ENCODE measurements around the gene NBL1.
"Not testable (repeated sequence)": the region's sequence is repeated elsewhere in the genome, so short reads cannot be mapped to it uniquely, and the experiment has no call there.

Gene NBL1

GRCh38 chr1:19630720-19631395, 13.3 kb upstream of the NBL1 start:
- Histone ChIP-seq H3K4me3 (ENCODE audit: insufficient read depth, low read length, poor library complexity, severe bottlenecking) (no peak overlapping the region), H3K79me2 (ENCODE audit: insufficient read depth, low read length) (no peaks in the 10 kb centered on the region), H3K9me3 (ENCODE audit: insufficient read depth, low read length) (no peaks in the 10 kb centered on the region), H3K4me2 (ENCODE audit: low read depth, low read length, poor library complexity, severe bottlenecking) (no peak overlapping the region), H3K27ac (ENCODE audit: low read depth, low read length) (no peak overlapping the region), H3K9me2 (replicated peaks; ENCODE audit: insufficient read depth, low read length) (no peaks in the 10 kb centered on the region), H3K9ac (ENCODE audit: low read length) (no peak overlapping the region), H3K36me3 (ENCODE audit: low read length) (no peaks in the 10 kb centered on the region), H4K20me1 (ENCODE audit: low read depth, low read length) (no peaks in the 10 kb centered on the region), H2AFZ (ENCODE audit: low read depth, low read length, severe bottlenecking) (no peak overlapping the region), H3K27me3 (ENCODE audit: low read length) (no peaks in the 10 kb centered on the region), H3F3A (ENCODE audit: insufficient read depth) (no peaks in the 10 kb centered on the region)
- no peak for TF ChIP-seq EZH2phosphoT487 (conservative IDR thresholded peaks at IDR 0.05; ENCODE audit: low read length)
- TF ChIP-seq, protein P1, sequence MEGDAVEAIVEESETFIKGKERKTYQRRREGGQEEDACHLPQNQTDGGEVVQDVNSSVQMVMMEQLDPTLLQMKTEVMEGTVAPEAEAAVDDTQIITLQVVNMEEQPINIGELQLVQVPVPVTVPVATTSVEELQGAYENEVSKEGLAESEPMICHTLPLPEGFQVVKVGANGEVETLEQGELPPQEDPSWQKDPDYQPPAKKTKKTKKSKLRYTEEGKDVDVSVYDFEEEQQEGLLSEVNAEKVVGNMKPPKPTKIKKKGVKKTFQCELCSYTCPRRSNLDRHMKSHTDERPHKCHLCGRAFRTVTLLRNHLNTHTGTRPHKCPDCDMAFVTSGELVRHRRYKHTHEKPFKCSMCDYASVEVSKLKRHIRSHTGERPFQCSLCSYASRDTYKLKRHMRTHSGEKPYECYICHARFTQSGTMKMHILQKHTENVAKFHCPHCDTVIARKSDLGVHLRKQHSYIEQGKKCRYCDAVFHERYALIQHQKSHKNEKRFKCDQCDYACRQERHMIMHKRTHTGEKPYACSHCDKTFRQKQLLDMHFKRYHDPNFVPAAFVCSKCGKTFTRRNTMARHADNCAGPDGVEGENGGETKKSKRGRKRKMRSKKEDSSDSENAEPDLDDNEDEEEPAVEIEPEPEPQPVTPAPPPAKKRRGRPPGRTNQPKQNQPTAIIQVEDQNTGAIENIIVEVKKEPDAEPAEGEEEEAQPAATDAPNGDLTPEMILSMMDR (IDR thresholded peaks at IDR 0.05; ENCODE audit: insufficient read depth, low read length, poor library complexity, severe bottlenecking) = no peak

GRCh38 chr1:19632211-19632610, 11.9 kb upstream of the NBL1 start:
- Histone ChIP-seq H3K9me2 (replicated peaks; ENCODE audit: insufficient read depth, low read length) (no peaks in the 10 kb centered on the region), H3K9ac (ENCODE audit: low read length) (no peak overlapping the region), H3K9me3 (ENCODE audit: insufficient read depth, low read length) (no peaks in the 10 kb centered on the region), H3K79me2 (ENCODE audit: insufficient read depth, low read length) (no peaks in the 10 kb centered on the region), H3K4me2 (ENCODE audit: low read depth, low read length, poor library complexity, severe bottlenecking) (no peak overlapping the region), H3K27ac (ENCODE audit: low read depth, low read length) (no peak overlapping the region), H3K27me3 (ENCODE audit: low read length) (no peaks in the 10 kb centered on the region), H4K20me1 (ENCODE audit: low read depth, low read length) (no peaks in the 10 kb centered on the region), H3K36me3 (ENCODE audit: low read length) (no peaks in the 10 kb centered on the region), H3F3A (ENCODE audit: insufficient read depth) (no peaks in the 10 kb centered on the region), H3K4me3 (ENCODE audit: insufficient read depth, low read length, poor library complexity, severe bottlenecking) (no peak overlapping the region), H2AFZ (ENCODE audit: low read depth, low read length, severe bottlenecking) (no peak overlapping the region)
- TF ChIP-seq EZH2phosphoT487 (conservative IDR thresholded peaks at IDR 0.05; ENCODE audit: low read length) = no peak
- TF ChIP-seq, protein P1 (IDR thresholded peaks at IDR 0.05; ENCODE audit: insufficient read depth, low read length, poor library complexity, severe bottlenecking) = no peak

DNA sequence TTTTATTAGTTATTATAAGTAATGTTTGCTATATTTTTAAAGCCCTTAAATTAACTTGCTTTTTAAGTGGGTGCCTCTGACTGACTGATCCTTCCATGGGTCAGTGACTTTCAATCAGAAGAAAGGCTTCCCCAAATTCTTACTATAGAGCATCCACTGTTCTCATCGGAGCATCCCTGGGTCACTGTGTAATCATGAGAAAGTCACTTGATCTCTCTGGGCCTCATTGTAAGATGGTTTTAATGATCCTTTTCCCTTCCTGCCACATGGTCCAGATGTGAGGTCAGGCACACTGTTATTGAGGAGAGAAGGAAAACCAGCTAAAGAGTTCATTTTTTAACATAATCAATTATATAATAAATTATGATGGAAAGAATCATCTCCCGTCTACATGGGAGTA, 11.0 kb upstream of the NBL1 start:
- no peak overlapping the region for H2AFZ ChIP-seq (ENCODE audit: low read depth, low read length, severe bottlenecking)
- H3F3A ChIP-seq (ENCODE audit: insufficient read depth) = no peaks in the 10 kb centered on the region
- no peak overlapping the region for H3K9ac ChIP-seq (ENCODE audit: low read length)
- no peaks in the 10 kb centered on the region for H3K36me3 ChIP-seq (ENCODE audit: low read length)
- no peak for TF ChIP-seq EZH2phosphoT487 (conservative IDR thresholded peaks at IDR 0.05; ENCODE audit: low read length)
- TF ChIP-seq, protein P1 (IDR thresholded peaks at IDR 0.05; ENCODE audit: insufficient read depth, low read length, poor library complexity, severe bottlenecking) = no peak
- no peaks in the 10 kb centered on the region for H3K79me2 ChIP-seq (ENCODE audit: insufficient read depth, low read length)
- H3K27ac ChIP-seq (ENCODE audit: low read depth, low read length) = no peak overlapping the region
- no peaks in the 10 kb centered on the region for H3K27me3 ChIP-seq (ENCODE audit: low read length)
- H3K9me2 ChIP-seq (replicated peaks; ENCODE audit: insufficient read depth, low read length) = no peaks in the 10 kb centered on the region
- H3K9me3 ChIP-seq (ENCODE audit: insufficient read depth, low read length) = no peaks in the 10 kb centered on the region
- no peak overlapping the region for H3K4me2 ChIP-seq (ENCODE audit: low read depth, low read length, poor library complexity, severe bottlenecking)
- no peak overlapping the region for H3K4me3 ChIP-seq (ENCODE audit: insufficient read depth, low read length, poor library complexity, severe bottlenecking)
- no peaks in the 10 kb centered on the region for H4K20me1 ChIP-seq (ENCODE audit: low read depth, low read length)

DNA sequence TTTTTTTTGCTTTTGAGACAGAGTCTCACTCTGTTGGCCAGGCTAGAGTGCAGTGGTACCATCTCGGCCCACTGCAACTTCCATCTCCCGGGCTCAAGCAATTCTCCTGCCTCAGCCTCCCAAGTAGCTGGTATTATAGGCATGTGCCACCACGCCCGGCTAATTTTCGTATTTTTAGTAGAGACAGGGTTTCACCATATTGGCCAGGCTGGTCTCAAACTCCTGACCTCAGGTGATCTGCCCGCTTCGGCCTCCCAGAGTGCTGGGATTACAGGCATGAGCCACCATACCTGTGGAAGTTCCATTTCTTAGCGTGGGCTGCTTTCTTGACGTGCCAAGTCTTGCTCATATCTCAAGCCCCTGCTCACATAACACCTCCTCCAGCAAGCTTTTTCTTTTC, 9.0 kb upstream of the NBL1 start:
- not testable (repeated sequence) for H3K4me3 ChIP-seq (ENCODE audit: insufficient read depth, low read length, poor library complexity, severe bottlenecking); H3K9me3 ChIP-seq (ENCODE audit: insufficient read depth, low read length); H3K79me2 ChIP-seq (ENCODE audit: insufficient read depth, low read length); H3K9ac ChIP-seq (ENCODE audit: low read length); H3K4me2 ChIP-seq (ENCODE audit: low read depth, low read length, poor library complexity, severe bottlenecking); H3K27me3 ChIP-seq (ENCODE audit: low read length); H4K20me1 ChIP-seq (ENCODE audit: low read depth, low read length); H3K36me3 ChIP-seq (ENCODE audit: low read length); H3F3A ChIP-seq (ENCODE audit: insufficient read depth); H3K27ac ChIP-seq (ENCODE audit: low read depth, low read length); H2AFZ ChIP-seq (ENCODE audit: low read depth, low read length, severe bottlenecking); H3K9me2 ChIP-seq (replicated peaks; ENCODE audit: insufficient read depth, low read length)
